ENCODE results near the gene DLG2. TPM values are rescaled to one million over a fixed set of nuclear protein-coding genes. Genes with fewer than 3 reads are reported as not detected.

DLG2 gene
- total RNA-seq, 2 experiments from 2014 or later, result 1.7 to 2.1 TPM

DNA sequence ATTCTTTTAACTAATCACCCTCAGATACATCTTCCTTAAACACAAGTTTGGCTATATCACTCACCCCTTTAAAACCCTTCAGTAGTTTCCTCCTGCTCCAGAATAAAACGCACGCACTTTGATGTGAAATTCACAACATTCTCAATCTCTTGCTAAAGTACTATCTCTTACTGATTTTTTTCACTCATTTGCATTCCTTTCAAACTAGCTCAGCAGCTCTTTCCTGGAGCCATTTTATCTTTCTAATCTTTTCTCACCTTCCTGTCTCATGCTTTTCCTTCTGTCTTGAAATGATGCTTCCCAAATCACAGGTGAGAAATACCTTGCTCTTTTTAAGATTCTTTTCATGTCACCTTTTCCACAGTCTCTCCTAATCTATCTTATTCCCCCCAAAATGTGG is 1074.4 kb downstream of the DLG2 start:
- POLR2A ChIA-PET, result no interaction called here
- Mint-ChIP-seq H3K4me3 (no peak overlapping the region), H3K36me3 (ENCODE audit: low read depth) (no peaks in the 10 kb centered on the region), H3K9me3 (ENCODE audit: low read depth) (peaks cover 4% of the 10 kb centered on the region), H3K27me3 (no peaks in the 10 kb centered on the region), H3K4me1 (no peaks in the 10 kb centered on the region), H3K27ac (no peak overlapping the region)
- intact Hi-C loops (cut with DNase I, micrococcal nuclease), result no loop called here
- DNase-seq (no peak), ATAC-seq (no peak)
- CTCF ChIA-PET, result interaction anchor here (1.4 kb wide), 1 partner anchor 11 kb away, joined by 3 read pairs; no protein-coding TSS in a partner anchor

DNA sequence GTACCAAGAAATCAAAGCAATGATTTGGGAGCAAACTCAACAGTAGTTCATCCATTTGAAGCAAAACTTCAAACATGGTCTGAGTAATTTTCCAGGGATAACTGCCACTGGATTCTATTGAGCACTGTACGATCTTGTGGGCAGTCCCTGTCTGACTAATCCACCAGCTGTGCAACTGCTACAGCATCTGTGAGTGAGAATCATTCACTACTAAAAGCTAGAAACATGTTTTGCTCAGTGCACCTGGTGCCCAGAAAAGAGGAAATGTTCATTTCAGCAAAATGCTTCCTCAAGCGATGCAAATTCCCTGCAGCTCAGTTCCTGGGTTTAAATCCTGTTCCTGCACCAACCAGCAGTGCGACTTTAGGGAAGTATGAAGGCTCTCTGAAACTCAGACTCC is 1077.9 kb downstream of the DLG2 start:
- ChIA-PET CTCF (no interaction called here), POLR2A (no interaction called here)
- H3K4me1 Mint-ChIP-seq, result no peaks in the 10 kb centered on the region
- intact Hi-C loops (cut with DNase I, micrococcal nuclease), result no loop called here
- no peak overlapping the region for H3K27ac Mint-ChIP-seq
- ATAC-seq (no peak), DNase-seq (no peak)
- no peaks in the 10 kb centered on the region for H3K36me3 Mint-ChIP-seq (ENCODE audit: low read depth)
- H3K27me3 Mint-ChIP-seq, result no peaks in the 10 kb centered on the region
- H3K4me3 Mint-ChIP-seq, result no peak overlapping the region
- H3K9me3 Mint-ChIP-seq (ENCODE audit: low read depth), result peaks cover 6% of the 10 kb centered on the region

- intact Hi-C loops (cut with DNase I, micrococcal nuclease), result no loop called here
- DNase-seq (no peak), ATAC-seq (no peak)
- Mint-ChIP-seq H3K9me3 (ENCODE audit: low read depth) (peaks cover 8% of the 10 kb centered on the region), H3K36me3 (ENCODE audit: low read depth) (no peaks in the 10 kb centered on the region), H3K4me3 (no peak overlapping the region), H3K4me1 (no peaks in the 10 kb centered on the region), H3K27me3 (no peaks in the 10 kb centered on the region), H3K27ac (no peak overlapping the region)
- ChIA-PET POLR2A (no interaction called here), CTCF (interaction anchor here (0.8 to 1.0 kb wide), 2 partner anchors 22 to 938 kb away, joined by 3 read pairs; no protein-coding TSS in a partner anchor)
These were observed 1082.6 kb downstream of the DLG2 start for GRCh38 chr11:84544566-84544965.

DNA sequence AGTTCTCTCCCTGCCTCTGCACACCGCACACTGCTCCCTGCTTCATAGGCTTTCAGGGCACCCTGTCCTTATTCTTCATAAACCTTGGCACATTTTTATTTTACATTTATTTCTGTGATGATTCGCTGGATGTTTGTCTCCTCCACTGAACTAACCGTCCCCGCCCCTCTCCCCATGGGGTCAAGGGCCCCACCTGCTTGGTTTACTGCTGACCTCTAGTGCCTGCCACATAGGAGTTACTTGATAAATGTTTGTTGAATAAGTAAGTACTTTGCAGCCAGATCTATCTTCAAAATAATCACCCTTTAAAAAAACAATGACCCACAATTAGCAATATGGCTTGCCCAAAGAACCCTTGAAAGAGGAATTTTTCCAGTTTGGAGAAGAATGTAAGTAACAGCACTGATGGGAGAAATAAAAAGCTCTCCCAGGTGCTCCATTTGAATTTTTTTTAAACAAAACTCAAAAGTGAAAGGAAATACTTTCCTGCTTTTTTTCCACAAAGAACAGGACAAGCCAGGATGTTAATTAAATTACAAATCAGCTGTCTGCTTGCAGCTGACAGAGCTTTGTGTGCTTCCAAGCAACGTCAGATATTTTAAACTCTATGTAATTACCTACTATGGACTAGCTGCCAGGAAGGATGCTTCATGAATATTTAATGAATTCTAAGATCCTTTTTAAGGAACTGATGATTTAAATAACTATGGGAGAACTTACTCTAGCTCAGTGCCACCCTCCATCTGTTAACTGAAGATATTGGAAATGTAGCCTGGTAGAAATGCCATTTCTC is 1083.6 kb downstream of the DLG2 start:
- H3K27me3 Mint-ChIP-seq, result no peaks in the 10 kb centered on the region
- POLR2A ChIA-PET, result no interaction called here
- ATAC-seq, result no peak
- no peaks in the 10 kb centered on the region for H3K4me1 Mint-ChIP-seq
- no peaks in the 10 kb centered on the region for H3K36me3 Mint-ChIP-seq (ENCODE audit: low read depth)
- CTCF ChIA-PET, result no interaction called here
- no peak overlapping the region for H3K4me3 Mint-ChIP-seq
- intact Hi-C loops (cut with DNase I, micrococcal nuclease), result no loop called here
- H3K27ac Mint-ChIP-seq, result no peak overlapping the region
- H3K9me3 Mint-ChIP-seq (ENCODE audit: low read depth), result peaks cover 4% of the 10 kb centered on the region
- no peak for DNase-seq

DNA sequence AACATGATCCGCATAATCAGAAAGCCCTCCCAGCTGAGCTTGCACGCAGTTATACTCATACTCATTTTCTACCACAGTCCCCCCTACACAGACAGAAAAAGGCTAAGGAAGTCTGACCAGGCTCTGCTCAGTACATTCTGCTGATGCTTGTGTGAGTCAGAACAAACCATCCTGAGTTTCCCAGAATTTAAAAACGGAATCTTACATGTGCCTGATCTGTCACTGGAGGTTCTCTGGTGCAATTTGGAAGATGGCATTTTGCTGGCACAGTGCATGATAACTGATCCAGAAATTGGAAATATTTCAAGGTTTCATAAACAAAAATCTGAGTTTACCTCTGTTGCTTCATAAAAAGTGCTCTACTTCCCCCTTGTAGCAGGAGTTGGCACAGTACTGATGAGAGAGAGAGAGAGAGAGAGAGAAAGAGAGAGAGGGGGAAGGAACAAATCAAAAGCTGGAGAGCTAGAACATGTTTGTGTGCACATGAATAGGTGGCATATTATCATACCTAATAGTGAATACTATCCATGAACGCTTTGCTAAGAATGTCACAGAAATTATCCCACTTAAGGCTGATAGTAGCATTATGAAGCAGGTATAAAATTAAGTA is 1085.3 kb downstream of the DLG2 start:
- no peak for ATAC-seq
- Mint-ChIP-seq H3K27me3 (no peaks in the 10 kb centered on the region), H3K9me3 (ENCODE audit: low read depth) (peaks cover 3% of the 10 kb centered on the region), H3K36me3 (ENCODE audit: low read depth) (no peaks in the 10 kb centered on the region), H3K4me3 (no peak overlapping the region), H3K27ac (no peak overlapping the region), H3K4me1 (no peaks in the 10 kb centered on the region)
- intact Hi-C loops (cut with DNase I, micrococcal nuclease), result no loop called here
- ChIA-PET CTCF (no interaction called here), POLR2A (no interaction called here)
- DNase-seq, result no peak

- ATAC-seq (no peak), DNase-seq (no peak)
- H3K9me3 Mint-ChIP-seq (ENCODE audit: low read depth), result peaks cover 1% of the 10 kb centered on the region
- H3K27me3 Mint-ChIP-seq, result no peaks in the 10 kb centered on the region
- POLR2A ChIA-PET, result no interaction called here
- H3K27ac Mint-ChIP-seq, result no peak overlapping the region
- H3K4me1 Mint-ChIP-seq, result no peaks in the 10 kb centered on the region
- no peak overlapping the region for H3K4me3 Mint-ChIP-seq
- CTCF ChIA-PET, result no interaction called here
- intact Hi-C loops (cut with DNase I, micrococcal nuclease), result no loop called here
- H3K36me3 Mint-ChIP-seq (ENCODE audit: low read depth), result no peaks in the 10 kb centered on the region
These were observed 1090.7 kb downstream of the DLG2 start for GRCh38 chr11:84536456-84536855.

GRCh38 chr11:84532364-84532763 is 1094.8 kb downstream of the DLG2 start:
- Mint-ChIP-seq H3K36me3 (ENCODE audit: low read depth) (no peaks in the 10 kb centered on the region), H3K4me3 (no peak overlapping the region), H3K9me3 (ENCODE audit: low read depth) (no peaks in the 10 kb centered on the region), H3K27me3 (no peaks in the 10 kb centered on the region), H3K4me1 (no peaks in the 10 kb centered on the region), H3K27ac (no peak overlapping the region)
- no peak for ATAC-seq
- POLR2A ChIA-PET, result no interaction called here
- DNase-seq, result no peak
- CTCF ChIA-PET, result no interaction called here
- intact Hi-C loops (cut with DNase I, micrococcal nuclease), result no loop called here

- Mint-ChIP-seq H3K27ac (no peak overlapping the region), H3K9me3 (ENCODE audit: low read depth) (peaks cover 4% of the 10 kb centered on the region), H3K4me1 (no peaks in the 10 kb centered on the region), H3K36me3 (ENCODE audit: low read depth) (no peaks in the 10 kb centered on the region), H3K4me3 (no peak overlapping the region), H3K27me3 (no peaks in the 10 kb centered on the region)
- no peak for ATAC-seq
- intact Hi-C loops (cut with DNase I, micrococcal nuclease), result no loop called here
- ChIA-PET POLR2A (no interaction called here), CTCF (no interaction called here)
- DNase-seq, result no peak
These were observed 1100.9 kb downstream of the DLG2 start for GRCh38 chr11:84526250-84526649.

- Mint-ChIP-seq H3K27ac (no peak overlapping the region), H3K4me1 (no peaks in the 10 kb centered on the region), H3K4me3 (no peak overlapping the region), H3K9me3 (ENCODE audit: low read depth) (peaks cover 8% of the 10 kb centered on the region), H3K36me3 (ENCODE audit: low read depth) (no peaks in the 10 kb centered on the region), H3K27me3 (no peaks in the 10 kb centered on the region)
- no peak for ATAC-seq
- DNase-seq, result no peak
- ChIA-PET CTCF (interaction anchor here (0.6 kb wide), 1 partner anchor 591 kb away, joined by 3 read pairs; no protein-coding TSS in a partner anchor), POLR2A (interaction anchor here (0.6 kb wide), 1 partner anchor 9 kb away, joined by 3 read pairs; no protein-coding TSS in a partner anchor)
- intact Hi-C loops (cut with DNase I, micrococcal nuclease), result loop anchor here in 1 of 2 experiments (5.0 kb wide), 1 partner anchor 142 kb away; no protein-coding TSS in a partner anchor
These were observed 1102.6 kb downstream of the DLG2 start for GRCh38 chr11:84524422-84525051.

GRCh38 chr11:84522331-84522730 is 1104.8 kb downstream of the DLG2 start:
- ChIA-PET CTCF (no interaction called here), POLR2A (no interaction called here)
- ATAC-seq, result no peak
- Mint-ChIP-seq H3K27me3 (no peaks in the 10 kb centered on the region), H3K4me3 (no peak overlapping the region), H3K9me3 (ENCODE audit: low read depth) (peaks cover 8% of the 10 kb centered on the region), H3K36me3 (ENCODE audit: low read depth) (no peaks in the 10 kb centered on the region), H3K4me1 (no peaks in the 10 kb centered on the region), H3K27ac (no peak overlapping the region)
- intact Hi-C loops (cut with DNase I, micrococcal nuclease), result loop anchor here in 1 of 2 experiments (5.0 kb wide), 1 partner anchor 140 kb away; no protein-coding TSS in a partner anchor
- no peak for DNase-seq

DNA sequence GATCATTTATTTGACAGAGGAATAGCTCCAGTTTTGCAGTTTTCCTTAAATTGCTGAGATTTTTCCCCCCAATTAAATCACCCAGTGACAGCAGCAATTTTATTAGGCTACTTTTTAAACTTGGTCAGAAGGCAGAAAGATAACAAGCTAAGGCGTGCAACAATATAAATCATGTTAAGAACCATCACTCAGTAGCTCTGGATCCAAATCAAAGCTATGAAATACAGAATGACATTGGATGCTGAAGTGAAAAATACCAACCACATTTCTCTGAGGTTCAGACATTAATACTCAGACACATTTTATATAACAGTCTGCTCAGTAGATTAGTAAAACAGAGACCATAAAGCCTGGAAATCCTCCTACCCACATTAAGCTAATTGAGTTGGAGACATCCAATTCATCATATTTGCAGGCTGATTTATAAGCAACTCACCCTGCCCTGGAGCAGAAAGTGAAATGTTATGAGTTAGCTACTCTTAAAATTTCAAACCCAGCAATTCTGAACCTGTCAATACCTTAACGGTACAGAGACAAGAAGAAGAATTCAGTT is 1108.4 kb downstream of the DLG2 start:
- Mint-ChIP-seq H3K36me3 (ENCODE audit: low read depth) (no peaks in the 10 kb centered on the region), H3K9me3 (ENCODE audit: low read depth) (peaks cover 10% of the 10 kb centered on the region), H3K4me1 (no peaks in the 10 kb centered on the region), H3K27me3 (no peaks in the 10 kb centered on the region), H3K27ac (no peak overlapping the region), H3K4me3 (no peak overlapping the region)
- POLR2A ChIA-PET, result no interaction called here
- DNase-seq (no peak), ATAC-seq (no peak)
- intact Hi-C loops (cut with DNase I, micrococcal nuclease), result no loop called here
- CTCF ChIA-PET, result no interaction called here

GRCh38 chr11:84514436-84514835 is 1112.7 kb downstream of the DLG2 start:
- ATAC-seq (no peak), DNase-seq (no peak)
- Mint-ChIP-seq H3K9me3 (ENCODE audit: low read depth) (peaks cover 4% of the 10 kb centered on the region), H3K4me3 (no peak overlapping the region), H3K4me1 (no peaks in the 10 kb centered on the region), H3K36me3 (ENCODE audit: low read depth) (no peaks in the 10 kb centered on the region), H3K27ac (no peak overlapping the region), H3K27me3 (no peaks in the 10 kb centered on the region)
- ChIA-PET POLR2A (no interaction called here), CTCF (no interaction called here)
- intact Hi-C loops (cut with DNase I, micrococcal nuclease), result no loop called here
